ENCODE data around the gene BET1L. TPM values are rescaled to one million over a fixed set of nuclear protein-coding genes. Genes with fewer than 3 reads are reported as not detected.
"Not testable (repeated sequence)": the region's sequence is repeated elsewhere in the genome, so short reads cannot be mapped to it uniquely, and the experiment has no call there.

BET1L gene
- total and polyA plus RNA-seq, 2 experiments from 2014 or later = 27.2 to 76.6 TPM

GRCh38 chr11:196786-197731 lies 10.1 kb downstream of the BET1L start:
- no peaks in the 10 kb centered on the region for H3K9me2 ChIP-seq (ENCODE audit: insufficient read depth)
- H3K36me3 ChIP-seq (ENCODE audit: low read depth) = no peaks in the 10 kb centered on the region; the same call in 1 of the 2 replicates
- WGBS, 2 experiments (ENCODE audit: low coverage in 1 of 2, low lambda C conversion rate in 2 of 2, missing lambda C conversion rate in 2 of 2) = 52 to 53% methylated on average over 20 to 22 of the region's 23 CpGs
- in situ Hi-C loops (cut with MboI) = no loop called here
- H3K4me2 ChIP-seq (ENCODE audit: unreplicated experiment) = no peak overlapping the region
- no peak overlapping the region for H3K9ac ChIP-seq
- H3K4me3 ChIP-seq = no peak overlapping the region
- no peaks in the 10 kb centered on the region for H4K20me1 ChIP-seq (ENCODE audit: insufficient read depth)
- peaks cover 4% of the 10 kb centered on the region for H3K79me2 ChIP-seq (ENCODE audit: insufficient read depth)
- peaks cover 11% of the 10 kb centered on the region; the same call in 1 of the 2 replicates for H3F3A ChIP-seq (ENCODE audit: insufficient read depth)
- H3K27ac ChIP-seq = no peak overlapping the region
- no peak overlapping the region for H2AFZ ChIP-seq
- DNase-seq = peak; percentile 37
- H3K4me1 ChIP-seq (ENCODE audit: insufficient read depth) = no peaks in the 10 kb centered on the region
- TF ChIP-seq EZH2phosphoT487 (IDR thresholded peaks at IDR 0.05; ENCODE audit: insufficient read depth, low read depth) (no peak), EZH2 (IDR thresholded peaks at IDR 0.05; ENCODE audit: insufficient read depth, poor library complexity, severe bottlenecking) (no peak)
- H3K9me3 ChIP-seq (ENCODE audit: low read depth) = no peaks in the 10 kb centered on the region
- H3K27me3 ChIP-seq (replicated peaks; ENCODE audit: insufficient read depth) = no peaks in the 10 kb centered on the region

GRCh38 chr11:193481-193880 lies 13.7 kb downstream of the BET1L start:
- H3K4me2 ChIP-seq (ENCODE audit: unreplicated experiment); H3K27ac ChIP-seq; H3K9ac ChIP-seq; H3K9me3 ChIP-seq (ENCODE audit: low read depth); H3K36me3 ChIP-seq (ENCODE audit: low read depth); H3K27me3 ChIP-seq (replicated peaks; ENCODE audit: insufficient read depth); in situ Hi-C loops (cut with MboI); H3K79me2 ChIP-seq (ENCODE audit: insufficient read depth); H3F3A ChIP-seq (ENCODE audit: insufficient read depth); H4K20me1 ChIP-seq (ENCODE audit: insufficient read depth); H3K4me3 ChIP-seq; H3K9me2 ChIP-seq (ENCODE audit: insufficient read depth); H3K4me1 ChIP-seq (ENCODE audit: insufficient read depth); H2AFZ ChIP-seq; DNase-seq: not testable (repeated sequence)
- WGBS, 2 experiments (ENCODE audit: low coverage in 1 of 2, low lambda C conversion rate in 2 of 2, missing lambda C conversion rate in 2 of 2) = 51 to 55% methylated on average over 5 of the region's 5 CpGs

- H3K9me3 ChIP-seq (ENCODE audit: low read depth); H3K4me2 ChIP-seq (ENCODE audit: unreplicated experiment); H3K36me3 ChIP-seq (ENCODE audit: low read depth); H3K9ac ChIP-seq; H3K27me3 ChIP-seq (replicated peaks; ENCODE audit: insufficient read depth); in situ Hi-C loops (cut with MboI); H3K4me1 ChIP-seq (ENCODE audit: insufficient read depth); H3K9me2 ChIP-seq (ENCODE audit: insufficient read depth); H3F3A ChIP-seq (ENCODE audit: insufficient read depth); H4K20me1 ChIP-seq (ENCODE audit: insufficient read depth); H2AFZ ChIP-seq; H3K27ac ChIP-seq; H3K79me2 ChIP-seq (ENCODE audit: insufficient read depth); DNase-seq; H3K4me3 ChIP-seq: not testable (repeated sequence)
- WGBS, 2 experiments (ENCODE audit: low coverage in 1 of 2, low lambda C conversion rate in 2 of 2, missing lambda C conversion rate in 2 of 2) = 61 to 75% methylated on average over 3 to 4 of the region's 11 CpGs
These were observed 14.5 kb downstream of the BET1L start, which contains the start of gene SCGB1C1 for GRCh38 chr11:192674-193128. SCGB1C1 (plus strand) TSS chr11:193078; CDS start chr11:193100, 22 bp downstream.

GRCh38 chr11:191490-192478 lies 15.4 kb downstream of the BET1L start:
- H3K4me1 ChIP-seq (ENCODE audit: insufficient read depth); H3K4me2 ChIP-seq (ENCODE audit: unreplicated experiment); H3K36me3 ChIP-seq (ENCODE audit: low read depth); DNase-seq; H3K27me3 ChIP-seq (replicated peaks; ENCODE audit: insufficient read depth); H3K9me3 ChIP-seq (ENCODE audit: low read depth); H3K79me2 ChIP-seq (ENCODE audit: insufficient read depth); H3K4me3 ChIP-seq; H3K9me2 ChIP-seq (ENCODE audit: insufficient read depth); H4K20me1 ChIP-seq (ENCODE audit: insufficient read depth); H3F3A ChIP-seq (ENCODE audit: insufficient read depth); H3K9ac ChIP-seq; H3K27ac ChIP-seq; H2AFZ ChIP-seq; in situ Hi-C loops (cut with MboI): not testable (repeated sequence)
- WGBS, 2 experiments (ENCODE audit: low coverage in 1 of 2, low lambda C conversion rate in 2 of 2, missing lambda C conversion rate in 2 of 2) = 52 to 77% methylated on average over 2 to 4 of the region's 8 CpGs

GRCh38 chr11:190546-190945 lies 16.7 kb downstream of the BET1L start:
- H3K27ac ChIP-seq; H3K9ac ChIP-seq; H3F3A ChIP-seq (ENCODE audit: insufficient read depth); H3K4me3 ChIP-seq; H3K9me2 ChIP-seq (ENCODE audit: insufficient read depth); H2AFZ ChIP-seq; H3K4me2 ChIP-seq (ENCODE audit: unreplicated experiment); H3K27me3 ChIP-seq (replicated peaks; ENCODE audit: insufficient read depth); in situ Hi-C loops (cut with MboI); H3K79me2 ChIP-seq (ENCODE audit: insufficient read depth); DNase-seq; H4K20me1 ChIP-seq (ENCODE audit: insufficient read depth); H3K36me3 ChIP-seq (ENCODE audit: low read depth); H3K4me1 ChIP-seq (ENCODE audit: insufficient read depth); H3K9me3 ChIP-seq (ENCODE audit: low read depth): not testable (repeated sequence)
- WGBS, 2 experiments (ENCODE audit: low coverage in 1 of 2, low lambda C conversion rate in 2 of 2, missing lambda C conversion rate in 2 of 2) = 75 to 76% methylated on average over 5 of the region's 5 CpGs

GRCh38 chr11:189843-190311 lies 17.3 kb downstream of the BET1L start:
- H3K4me2 ChIP-seq (ENCODE audit: unreplicated experiment); H4K20me1 ChIP-seq (ENCODE audit: insufficient read depth); H3K4me1 ChIP-seq (ENCODE audit: insufficient read depth); H3K27me3 ChIP-seq (replicated peaks; ENCODE audit: insufficient read depth); H3K9me3 ChIP-seq (ENCODE audit: low read depth); H3K36me3 ChIP-seq (ENCODE audit: low read depth); H3K79me2 ChIP-seq (ENCODE audit: insufficient read depth); H3K9me2 ChIP-seq (ENCODE audit: insufficient read depth); H3F3A ChIP-seq (ENCODE audit: insufficient read depth); H3K27ac ChIP-seq; H3K4me3 ChIP-seq; DNase-seq; H2AFZ ChIP-seq; H3K9ac ChIP-seq; in situ Hi-C loops (cut with MboI): not testable (repeated sequence)
- WGBS, 2 experiments (ENCODE audit: low coverage in 1 of 2, low lambda C conversion rate in 2 of 2, missing lambda C conversion rate in 2 of 2) = 50 to 57% methylated on average over 8 to 10 of the region's 25 CpGs

Measured in GM23248 (cell line).